ENCODE measurements around the gene IFT122.
"Not testable (repeated sequence)": the region's sequence is repeated elsewhere in the genome, so short reads cannot be mapped to it uniquely, and the experiment has no call there.

Gene IFT122

GRCh38 chr3:129504471-129505100 is 64.6 kb downstream of the IFT122 start:
- DNase-seq = no peak
- in situ Hi-C loops (cut with MboI; ENCODE audit: low pct_unique_long_range_greater_than_20kb, low sequenced_read_pairs) = no loop called here

GRCh38 chr3:129505341-129505740 is 65.3 kb downstream of the IFT122 start:
- in situ Hi-C loops (cut with MboI; ENCODE audit: low pct_unique_long_range_greater_than_20kb, low sequenced_read_pairs) = no loop called here
- no peak for DNase-seq

GRCh38 chr3:129506231-129506742 is 66.3 kb downstream of the IFT122 start:
- in situ Hi-C loops (cut with MboI; ENCODE audit: low pct_unique_long_range_greater_than_20kb, low sequenced_read_pairs) = no loop called here
- DNase-seq = no peak

- in situ Hi-C loops (cut with MboI; ENCODE audit: low pct_unique_long_range_greater_than_20kb, low sequenced_read_pairs) = no loop called here
Measured at GRCh38 chr3:129507181-129507831, 67.3 kb downstream of the IFT122 start.

GRCh38 chr3:129512595-129512994 is 72.6 kb downstream of the IFT122 start:
- in situ Hi-C loops (cut with MboI; ENCODE audit: low pct_unique_long_range_greater_than_20kb, low sequenced_read_pairs) = no loop called here

More at GRCh38 chr3:129507181-129507831, 67.3 kb downstream of the IFT122 start:
- no peak for DNase-seq

GRCh38 chr3:129513705-129514104 is 73.7 kb downstream of the IFT122 start:
- no peak for DNase-seq
- in situ Hi-C loops (cut with MboI; ENCODE audit: low pct_unique_long_range_greater_than_20kb, low sequenced_read_pairs) = no loop called here

More at GRCh38 chr3:129512595-129512994, 72.6 kb downstream of the IFT122 start:
- no peak for DNase-seq

GRCh38 chr3:129514110-129514509 is 74.1 kb downstream of the IFT122 start:
- no peak for DNase-seq
- in situ Hi-C loops (cut with MboI; ENCODE audit: low pct_unique_long_range_greater_than_20kb, low sequenced_read_pairs) = no loop called here

- in situ Hi-C loops (cut with MboI; ENCODE audit: low pct_unique_long_range_greater_than_20kb, low sequenced_read_pairs) = no loop called here
- no peak for DNase-seq
Measured at GRCh38 chr3:129514563-129514962, 74.5 kb downstream of the IFT122 start.

GRCh38 chr3:129515108-129515820 is 75.2 kb downstream of the IFT122 start:
- in situ Hi-C loops (cut with MboI; ENCODE audit: low pct_unique_long_range_greater_than_20kb, low sequenced_read_pairs); DNase-seq: not testable (repeated sequence)

- in situ Hi-C loops (cut with MboI; ENCODE audit: low pct_unique_long_range_greater_than_20kb, low sequenced_read_pairs); DNase-seq: not testable (repeated sequence)
Measured at GRCh38 chr3:129515821-129516432, 75.9 kb downstream of the IFT122 start.

GRCh38 chr3:129517516-129517915 is 77.5 kb downstream of the IFT122 start:
- in situ Hi-C loops (cut with MboI; ENCODE audit: low pct_unique_long_range_greater_than_20kb, low sequenced_read_pairs) = no loop called here

GRCh38 chr3:129518038-129518561 is 78.1 kb downstream of the IFT122 start:
- no peak for DNase-seq
- in situ Hi-C loops (cut with MboI; ENCODE audit: low pct_unique_long_range_greater_than_20kb, low sequenced_read_pairs) = no loop called here

More at GRCh38 chr3:129517516-129517915, 77.5 kb downstream of the IFT122 start:
- DNase-seq = no peak

- in situ Hi-C loops (cut with MboI; ENCODE audit: low pct_unique_long_range_greater_than_20kb, low sequenced_read_pairs) = no loop called here
- DNase-seq = no peak
Measured at GRCh38 chr3:129518581-129518980, 78.6 kb downstream of the IFT122 start.

- DNase-seq = no peak
- in situ Hi-C loops (cut with MboI; ENCODE audit: low pct_unique_long_range_greater_than_20kb, low sequenced_read_pairs) = no loop called here
Measured at GRCh38 chr3:129519449-129519848, 79.4 kb downstream of the IFT122 start.

- DNase-seq = no peak
- in situ Hi-C loops (cut with MboI; ENCODE audit: low pct_unique_long_range_greater_than_20kb, low sequenced_read_pairs) = no loop called here
Measured at GRCh38 chr3:129519896-129520715, 80.1 kb downstream of the IFT122 start.

GRCh38 chr3:129520960-129521359 is 80.9 kb downstream of the IFT122 start:
- DNase-seq = no peak
- in situ Hi-C loops (cut with MboI; ENCODE audit: low pct_unique_long_range_greater_than_20kb, low sequenced_read_pairs) = no loop called here

- in situ Hi-C loops (cut with MboI; ENCODE audit: low pct_unique_long_range_greater_than_20kb, low sequenced_read_pairs) = no loop called here
- DNase-seq = no peak
Measured at GRCh38 chr3:129521611-129522010, 81.6 kb downstream of the IFT122 start.

- no peak for DNase-seq
- in situ Hi-C loops (cut with MboI; ENCODE audit: low pct_unique_long_range_greater_than_20kb, low sequenced_read_pairs) = no loop called here
Measured at GRCh38 chr3:129522953-129523352, 82.9 kb downstream of the IFT122 start.

- in situ Hi-C loops (cut with MboI; ENCODE audit: low pct_unique_long_range_greater_than_20kb, low sequenced_read_pairs) = no loop called here
- no peak for DNase-seq
Measured at GRCh38 chr3:129524081-129524480, 84.1 kb downstream of the IFT122 start.
